Liver (tissue), 9 donors: ENCODE measurements around the gene KIF1A. TPM values are rescaled to one million over a fixed set of nuclear protein-coding genes. Genes with fewer than 3 reads are reported as not detected.

ENCODE experiments used
- DNase-seq: peaks from one replicate; pipeline ENCODE4 v3.0.0-alpha.2; 2017; ENCODE audit warnings: low spot score
- H3K27ac ChIP-seq, 2 donors: one replicate each; pipeline ENCODE4 v1.7.0; 2013; ENCODE audit warnings: inconsistent platforms in 2 of 2, low read length in 2 of 2, control low read depth in 1 of 2, low read depth in 1 of 2, mild to moderate bottlenecking in 1 of 2
- H3K27me3 ChIP-seq, 4 donors: one replicate each; pipeline versions ENCODE4 v1.6.1 to v1.7.0; 2013; ENCODE audit warnings: low read length in 3 of 4, inconsistent platforms in 1 of 4, mild to moderate bottlenecking in 1 of 4, moderate library complexity in 1 of 4; ENCODE audit not compliant: control insufficient read depth in 4 of 4, insufficient read depth in 4 of 4
- H3K36me3 ChIP-seq, 4 donors: one replicate each; pipeline versions ENCODE4 v1.6.1 to v1.7.0; 2013; ENCODE audit warnings: low read length in 3 of 4, mild to moderate bottlenecking in 3 of 4, low read depth in 1 of 4, moderate library complexity in 1 of 4; ENCODE audit not compliant: control insufficient read depth in 4 of 4, insufficient read depth in 3 of 4
- H3K4me1 ChIP-seq, 4 donors: one replicate each; pipeline versions ENCODE4 v1.6.1 to v1.7.0; 2013; ENCODE audit warnings: low read length in 3 of 4, mild to moderate bottlenecking in 3 of 4, moderate library complexity in 1 of 4; ENCODE audit not compliant: control insufficient read depth in 4 of 4, insufficient read depth in 4 of 4
- H3K4me3 ChIP-seq, 3 donors: one replicate each; pipeline versions ENCODE4 v1.6.1 to v1.7.0; 2013; ENCODE audit warnings: low read length in 3 of 3, control low read depth in 1 of 3, low read depth in 1 of 3, mild to moderate bottlenecking in 1 of 3
- H3K9ac ChIP-seq, 2 donors: one replicate each; pipeline ENCODE4 v1.7.0; 2013; ENCODE audit warnings: low read length in 2 of 2, mild to moderate bottlenecking in 2 of 2, moderate library complexity in 2 of 2, control low read depth in 1 of 2, low read depth in 1 of 2
- H3K9me3 ChIP-seq, 4 donors: one replicate each; pipeline versions ENCODE4 v1.6.1 to v1.7.0; 2013; ENCODE audit warnings: low read length in 3 of 4; ENCODE audit not compliant: control insufficient read depth in 4 of 4
- ATF3 ChIP-seq: IDR thresholded peaks from 2 replicates; pipeline ENCODE4 v1.6.1; 2016; ENCODE audit warnings: antibody characterized with exemption
- CTCF ChIP-seq: fragments of 150-350 bp; IDR thresholded peaks from 2 replicates; pipeline ENCODE4 v1.5.1; 2017; ENCODE audit warnings: improper control_type of control experiment, low read depth, low read length; ENCODE audit not compliant: missing input control
- EGR1 ChIP-seq, 2 donors: IDR thresholded peaks; 2 replicates each; pipeline ENCODE4 v1.6.1; 2016 to 2018; ENCODE audit warnings: antibody characterized with exemption in 2 of 2, low read depth in 2 of 2
- FOXA1 ChIP-seq: IDR thresholded peaks from 2 replicates; pipeline ENCODE4 v1.6.1; 2016; ENCODE audit warnings: antibody characterized with exemption
- FOXA2 ChIP-seq: IDR thresholded peaks from 2 replicates; pipeline ENCODE4 v1.6.1; 2016; ENCODE audit warnings: antibody characterized with exemption
- GABPA ChIP-seq, 2 donors: IDR thresholded peaks in 1 of 2; conservative IDR thresholded peaks in 1 of 2; 2 replicates each; pipeline ENCODE4 v1.6.1; 2016; ENCODE audit warnings: antibody characterized with exemption in 2 of 2, mild to moderate bottlenecking in 1 of 2, moderate library complexity in 1 of 2
- HNF4G ChIP-seq: IDR thresholded peaks from 2 replicates; pipeline ENCODE4 v1.6.1; 2016; ENCODE audit warnings: antibody characterized with exemption
- JUND ChIP-seq, 2 donors: IDR thresholded peaks; 2 replicates each; pipeline ENCODE4 v1.6.1; 2016; ENCODE audit warnings: antibody characterized with exemption in 2 of 2
- MAX ChIP-seq: IDR thresholded peaks from 2 replicates; pipeline ENCODE4 v1.6.1; 2016; ENCODE audit warnings: antibody characterized with exemption
- RAD21 ChIP-seq, 2 donors: IDR thresholded peaks; 2 replicates each; pipeline ENCODE4 v1.6.1; 2016; ENCODE audit warnings: antibody characterized with exemption in 2 of 2, mild to moderate bottlenecking in 2 of 2
- REST ChIP-seq: IDR thresholded peaks from 2 replicates; pipeline ENCODE4 v1.6.1; 2016; ENCODE audit warnings: antibody characterized with exemption, mild to moderate bottlenecking
- RXRA ChIP-seq, 2 donors: IDR thresholded peaks; 2 replicates each; pipeline ENCODE4 v1.6.1; 2017 to 2018; ENCODE audit warnings: antibody characterized with exemption in 2 of 2, mild to moderate bottlenecking in 1 of 2
- SP1 ChIP-seq: IDR thresholded peaks from 2 replicates; pipeline ENCODE4 v1.6.1; 2018; ENCODE audit warnings: antibody characterized with exemption, mild to moderate bottlenecking
- TAF1 ChIP-seq: conservative IDR thresholded peaks from 2 replicates; pipeline ENCODE4 v1.6.1; 2016; ENCODE audit warnings: antibody characterized with exemption, mild to moderate bottlenecking
- YY1 ChIP-seq: IDR thresholded peaks from 2 replicates; pipeline ENCODE4 v1.6.1; 2016; ENCODE audit warnings: antibody characterized with exemption, mild to moderate bottlenecking
- ZBTB33 ChIP-seq: IDR thresholded peaks from 2 replicates; pipeline ENCODE4 v1.6.1; 2016; ENCODE audit warnings: antibody characterized with exemption
- WGBS: extraction: QIAGEN DNeasy Blood & Tissue Kit; methylation state at CpG from one replicate; pipeline ENCODE4 v1.1.7; 2013; 5-methylcytosine and 5-hydroxymethylcytosine counted together
- polyA plus RNA-seq, 2 donors: library from polyadenylated mRNA; stranded (reverse) in 1 of 2; unstranded in 1 of 2; fragments of 200-250 nt in 1 of 2; fragments of >200 nt in 1 of 2; fragmentation: Nextera tagmentation in 1 of 2; extraction: Ambion mirVana in 1 of 2; gene quantifications; one replicate each; pipeline versions ENCODE4 v1.2.1 to v1.2.3, GENCODE V29; 2013 to 2015
- total RNA-seq, 2 donors: library from RNA; depleted of rRNA; stranded (reverse); fragments of >200 nt; gene quantifications; one replicate each; pipeline ENCODE4 v1.2.3, GENCODE V29; 2014
- donor health status: healthy.
- donor health status: healthy.
- donor health status: healthy.
- donor health status: healthy.
- donor health status: healthy.

KIF1A gene
- total and polyA plus RNA-seq, 4 donors: 0.03 to 0.21 (median 0.11) TPM

- TF ChIP-seq REST (no peak), EGR1 (IDR thresholded peaks at IDR 0.05; ENCODE audit: low read depth in 2 of 2) (no peak)
Measured at GRCh38 chr2:240818293-240819125, 1.5 kb downstream of the KIF1A start (continued).

- WGBS: 88% methylated on average over 19 of the region's 19 CpGs
Measured at GRCh38 chr2:240817496-240818292, 2.3 kb downstream of the KIF1A start.

More at GRCh38 chr2:240817496-240818292, 2.3 kb downstream of the KIF1A start:
- TF ChIP-seq CTCF: no peak
- no peak for TF ChIP-seq ATF3
- no peak for TF ChIP-seq RXRA (IDR thresholded peaks at IDR 0.05)
- TF ChIP-seq MAX: no peak
- TF ChIP-seq FOXA2: no peak
- TF ChIP-seq TAF1: no peak
- no peak for TF ChIP-seq YY1
- no peak for TF ChIP-seq HNF4G
- TF ChIP-seq RAD21 (IDR thresholded peaks at IDR 0.05): no peak
- TF ChIP-seq ZBTB33: no peak
- no peak for TF ChIP-seq SP1
- TF ChIP-seq EGR1 (IDR thresholded peaks at IDR 0.05; ENCODE audit: low read depth in 2 of 2): no peak
- TF ChIP-seq FOXA1: no peak
- TF ChIP-seq REST: no peak
- no peak for TF ChIP-seq GABPA (IDR thresholded peaks at IDR 0.05 in 1 of 2, conservative IDR thresholded peaks at IDR 0.05 in 1 of 2)
- TF ChIP-seq JUND (IDR thresholded peaks at IDR 0.05): no peak
- no peaks in the 10 kb centered on the region for H3K9me3 ChIP-seq
- H3K36me3 ChIP-seq: no peaks in the 10 kb centered on the region
- H3K27me3 ChIP-seq: peaks cover 0 to 17% (median 1%) of the 10 kb centered on the region in 4 donors
- DNase-seq: no peak
- H3K4me1 ChIP-seq: peaks cover 3 to 19% (median 11%) of the 10 kb centered on the region in 4 donors
- no peak overlapping the region for H3K4me3 ChIP-seq
- no peak overlapping the region for H3K9ac ChIP-seq
- no peak overlapping the region for H3K27ac ChIP-seq
